Mesothelial cell of epicardium (in vitro differentiated cells): ENCODE results near the gene MRGPRD. TPM values are rescaled to one million over a fixed set of nuclear protein-coding genes. Genes with fewer than 3 reads are reported as not detected.
A peak's percentile ranks its signal among the peaks of the same experiment; 100 is the strongest.

Experiments
- DNase-seq, 2 experiments: peaks; one replicate each; pipeline ENCODE4 v3.0.0; 2021; ENCODE audit warnings: low spot score in 2 of 2; ENCODE audit not compliant: unreplicated experiment in 2 of 2
- H3K27ac Mint-ChIP-seq: 2 replicates; pipeline ENCODE4 v1.8.0; 2021; ENCODE audit warnings: mixed read lengths
- H3K27me3 Mint-ChIP-seq: 2 replicates; pipeline ENCODE4 v1.8.0; 2021; ENCODE audit warnings: low read depth, mixed read lengths
- H3K36me3 Mint-ChIP-seq: 2 replicates; pipeline ENCODE4 v1.8.0; 2021; ENCODE audit warnings: mixed read lengths
- H3K4me1 Mint-ChIP-seq: 2 replicates; pipeline ENCODE4 v1.8.0; 2021; ENCODE audit warnings: mixed read lengths
- H3K4me3 Mint-ChIP-seq: 2 replicates; pipeline ENCODE4 v1.8.0; 2021; ENCODE audit warnings: mild to moderate bottlenecking, moderate library complexity, mixed read lengths
- H3K9me3 Mint-ChIP-seq: 2 replicates; pipeline ENCODE4 v1.8.0; 2021; ENCODE audit warnings: mixed read lengths
- CTCF ChIP-seq: fragments of 200-600 bp; sonication (generic); IDR thresholded peaks from one replicate; pipeline ENCODE4 v1.5.0; 2021; ENCODE audit warnings: antibody characterized with exemption; ENCODE audit not compliant: unreplicated experiment
- total RNA-seq: library from RNA; stranded (reverse); gene quantifications from 3 replicates; pipeline ENCODE4 v1.2.1, GENCODE V29; 2021

MRGPRD gene
- total RNA-seq, 1 donor from 2014 or later = not detected

GRCh38 chr11:68997995-68998348 is 17.2 kb upstream of the MRGPRD start:
- no peak for TF ChIP-seq CTCF
- no peak overlapping the region for H3K4me3 Mint-ChIP-seq
- no peak for DNase-seq
- no peaks in the 10 kb centered on the region for H3K9me3 Mint-ChIP-seq
- no peaks in the 10 kb centered on the region for H3K36me3 Mint-ChIP-seq
- H3K4me1 Mint-ChIP-seq = peaks cover 21% of the 10 kb centered on the region
- H3K27me3 Mint-ChIP-seq = no peaks in the 10 kb centered on the region
- no peak overlapping the region for H3K27ac Mint-ChIP-seq

DNA sequence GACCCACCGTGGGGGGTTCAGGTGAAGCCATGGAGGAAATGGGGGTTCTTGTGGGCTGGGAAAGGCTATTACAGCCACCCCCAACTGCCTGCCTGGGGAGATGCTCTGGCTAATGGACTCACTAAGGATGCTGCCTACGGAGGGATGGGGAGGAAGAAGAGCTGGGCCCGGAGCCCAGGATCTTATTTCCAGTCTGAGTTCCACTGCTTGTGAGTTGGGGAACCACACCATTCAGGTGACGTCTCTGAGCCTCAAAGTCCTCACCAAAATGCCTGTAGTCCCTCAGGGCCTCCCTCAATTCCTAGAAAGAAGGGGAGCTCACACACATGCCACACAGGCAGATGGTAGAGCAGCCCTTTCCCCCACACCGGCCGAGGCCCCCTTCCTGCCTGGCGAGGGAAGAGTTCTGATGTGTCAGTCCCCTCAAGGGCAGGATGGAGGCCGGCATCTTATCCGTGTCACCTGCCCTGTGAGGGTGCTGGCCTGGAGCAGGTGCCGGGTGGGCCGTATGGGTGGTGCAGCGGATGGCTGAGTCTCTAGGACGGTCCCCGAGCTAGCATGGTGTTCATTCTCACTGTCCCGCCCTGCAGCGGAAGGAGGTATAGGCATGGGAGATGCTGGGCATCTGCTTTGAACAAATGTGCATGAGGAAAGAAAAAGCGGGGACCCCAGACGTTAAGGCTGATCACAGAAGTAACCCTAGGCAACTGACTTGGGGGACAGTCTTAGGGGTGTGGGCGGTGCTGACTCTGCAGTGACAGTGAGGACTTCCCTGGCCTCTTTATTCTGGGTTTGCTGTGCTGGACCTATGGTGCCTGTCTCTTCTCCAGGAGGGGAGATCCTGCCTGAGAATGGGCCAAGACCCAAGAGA is 16.6 kb upstream of the MRGPRD start:
- DNase-seq = no peak

GRCh38 chr11:68996376-68997123 is 15.8 kb upstream of the MRGPRD start:
- TF ChIP-seq CTCF = no peak
- Mint-ChIP-seq H3K9me3 (no peaks in the 10 kb centered on the region), H3K4me1 (peaks cover 19% of the 10 kb centered on the region), H3K27ac (no peak overlapping the region), H3K4me3 (no peak overlapping the region), H3K36me3 (no peaks in the 10 kb centered on the region), H3K27me3 (peaks cover 5% of the 10 kb centered on the region)
- DNase-seq = no peak

More for the DNA sequence above, 16.6 kb upstream of the MRGPRD start:
- H3K4me3 Mint-ChIP-seq = no peak overlapping the region
- peaks cover 21% of the 10 kb centered on the region for H3K4me1 Mint-ChIP-seq
- H3K36me3 Mint-ChIP-seq = no peaks in the 10 kb centered on the region
- no peak overlapping the region for H3K27ac Mint-ChIP-seq
- no peaks in the 10 kb centered on the region for H3K9me3 Mint-ChIP-seq
- H3K27me3 Mint-ChIP-seq = peaks cover 1% of the 10 kb centered on the region
- TF ChIP-seq CTCF = no peak

DNA sequence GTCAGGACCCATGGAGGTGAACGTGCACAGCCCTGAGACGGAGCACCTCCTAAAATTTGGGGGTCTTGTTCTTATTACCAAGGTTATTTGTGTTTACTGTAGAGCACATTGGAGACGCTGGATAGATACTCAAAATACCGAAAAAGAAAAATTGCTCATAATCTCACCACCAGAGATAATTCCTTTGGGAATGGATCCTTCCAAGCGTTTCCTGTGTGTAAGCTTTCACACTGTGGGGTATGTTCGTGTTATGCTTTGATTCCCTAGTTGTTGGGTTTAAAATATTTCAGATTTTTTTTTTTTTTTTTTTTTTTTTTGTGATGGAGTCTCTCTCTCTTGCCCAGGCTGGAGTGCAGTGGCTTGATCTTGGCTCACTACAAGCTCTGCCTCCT is 14.1 kb upstream of the MRGPRD start:
- H3K9me3 Mint-ChIP-seq = no peaks in the 10 kb centered on the region
- no peak for TF ChIP-seq CTCF
- H3K36me3 Mint-ChIP-seq = no peaks in the 10 kb centered on the region
- peaks cover 15% of the 10 kb centered on the region for H3K4me1 Mint-ChIP-seq
- H3K27me3 Mint-ChIP-seq = peaks cover 5% of the 10 kb centered on the region
- no peak overlapping the region for H3K27ac Mint-ChIP-seq
- no peak for DNase-seq
- H3K4me3 Mint-ChIP-seq = no peak overlapping the region

DNA sequence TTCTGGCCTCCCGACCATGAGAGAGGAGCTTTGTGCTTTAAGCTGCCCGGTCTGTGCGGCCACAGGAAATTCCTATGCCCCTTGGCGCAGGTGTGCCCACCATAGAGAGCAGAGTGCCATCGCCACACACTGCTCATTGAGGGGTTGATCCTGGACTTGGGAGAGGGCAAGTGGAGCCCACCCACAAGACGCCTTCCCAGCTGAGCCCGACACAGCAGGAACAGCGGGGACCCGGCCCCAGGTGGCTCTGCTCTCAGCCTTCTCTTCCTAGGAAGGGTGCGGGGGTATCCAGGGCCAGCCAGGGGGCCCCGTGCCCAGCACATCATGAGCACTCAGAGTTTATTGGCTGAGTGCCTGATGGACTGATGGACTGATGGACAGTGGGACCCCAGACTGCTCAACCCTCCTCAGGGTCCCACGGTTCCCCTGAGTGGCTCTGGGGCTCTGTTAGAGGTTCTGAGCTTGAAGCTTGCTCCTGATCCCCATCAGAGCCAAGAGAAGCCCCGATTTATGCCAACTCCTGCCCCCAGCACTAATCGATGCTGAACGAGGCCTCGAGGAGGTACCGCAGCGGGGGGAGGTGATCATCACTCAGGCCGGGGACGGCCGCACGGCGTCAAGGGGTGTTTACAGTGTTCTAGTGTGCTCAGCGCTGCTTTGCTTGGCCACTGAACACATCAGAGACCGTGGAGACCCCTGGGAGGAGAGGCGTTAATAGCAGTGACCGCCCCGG is 13.5 kb upstream of the MRGPRD start:
- no peak for TF ChIP-seq CTCF
- Mint-ChIP-seq H3K27ac (no peak overlapping the region), H3K27me3 (peaks cover 8% of the 10 kb centered on the region), H3K4me1 (peaks cover 15% of the 10 kb centered on the region), H3K36me3 (no peaks in the 10 kb centered on the region), H3K4me3 (no peak overlapping the region), H3K9me3 (no peaks in the 10 kb centered on the region)
- DNase-seq = peak in 1 of 2 experiments; percentile 29
